Panc1 (cell line): ENCODE results near the gene RALGPS1. TPM values are rescaled to one million over a fixed set of nuclear protein-coding genes. Genes with fewer than 3 reads are reported as not detected.
"Not testable (repeated sequence)": the region's sequence is repeated elsewhere in the genome, so short reads cannot be mapped to it uniquely, and the experiment has no call there.

ENCODE experiments used
- ATAC-seq: fragments of 200-7000 bp; cut with Tn5 transposase; 2 replicates; pipeline ENCODE4 v1.9.1; 2020; ENCODE audit warnings: mild to moderate bottlenecking, moderate library complexity
- BruUV-seq: library from RNA; stranded (reverse); fragments of 400-500 nt; replicated peaks from 2 replicates; lab custom pipeline; 2021; lab: Mats Ljungman, UMichigan
- CTCF ChIA-PET: fragments of 300-600 bp; sonication (Branson Sonifier 250); formaldehyde crosslinking; loops from one replicate; lab custom pipeline; 2022; ENCODE audit warnings: antibody characterized with exemption; lab: Charles Lee
- POLR2A ChIA-PET: fragments of 300-600 bp; sonication (Branson Sonifier 250); formaldehyde crosslinking; loops from one replicate; lab custom pipeline; 2022; ENCODE audit warnings: antibody characterized with exemption; lab: Charles Lee
- DNase-seq: peaks from one replicate; pipeline ENCODE4 v3.0.0-alpha.2; 2010; ENCODE audit warnings: low read depth, low spot score
- H3K27ac ChIP-seq: 2 replicates; pipeline ENCODE4 v1.5.1; 2011; ENCODE audit warnings: mild to moderate bottlenecking, low read length, inconsistent platforms
- H3K27me3 ChIP-seq: fragments of 200-500 bp; sonication (Bioruptor generic); 2 replicates; pipeline ENCODE4 v1.6.0; 2014; ENCODE audit warnings: low read length, inconsistent platforms; ENCODE audit not compliant: control insufficient read depth, insufficient read depth
- H3K36me3 ChIP-seq: fragments of 200-500 bp; sonication (Bioruptor generic); 2 replicates; pipeline ENCODE4 v1.5.1; 2014; ENCODE audit warnings: inconsistent platforms, mild to moderate bottlenecking, low read length, moderate library complexity; ENCODE audit not compliant: control insufficient read depth, insufficient read depth
- H3K4me1 ChIP-seq: 2 replicates; pipeline ENCODE4 v1.5.1; 2011; ENCODE audit warnings: inconsistent platforms, mild to moderate bottlenecking, low read length, moderate library complexity; ENCODE audit not compliant: control insufficient read depth, insufficient read depth
- H3K4me3 ChIP-seq, 2 experiments: 2 replicates each; pipeline ENCODE4 v1.5.1; 2011 to 2012; ENCODE audit warnings: low read depth in 2 of 2, low read length in 2 of 2, mild to moderate bottlenecking in 2 of 2, inconsistent platforms in 1 of 2, moderate library complexity in 1 of 2
- H3K9me3 ChIP-seq: fragments of 200-500 bp; sonication (Bioruptor generic); 2 replicates; pipeline ENCODE4 v1.5.1; 2014; ENCODE audit warnings: low read depth, mild to moderate bottlenecking, inconsistent platforms, low read length, moderate library complexity; ENCODE audit not compliant: control insufficient read depth, insufficient read depth
- POLR2AphosphoS5 ChIP-seq: IDR thresholded peaks from 2 replicates; pipeline ENCODE4 v1.6.1; 2012; ENCODE audit warnings: mild to moderate bottlenecking, low read depth, low read length, moderate library complexity
- SIN3A ChIP-seq: IDR thresholded peaks from 2 replicates; pipeline ENCODE4 v1.6.1; 2012; ENCODE audit warnings: low read depth, mild to moderate bottlenecking, low read length, moderate library complexity, borderline replicate concordance; ENCODE audit not compliant: insufficient read depth
- TCF7L2 ChIP-seq: IDR thresholded peaks from 2 replicates; pipeline ENCODE4 v1.6.1; 2011; ENCODE audit warnings: mild to moderate bottlenecking, low read depth, low read length, inconsistent platforms
- in situ Hi-C: cut with HindIII; loops from 2 replicates; pipeline ENCODE4 v1.10.0; 2016; ENCODE audit warnings: low sequenced_read_pairs, low pct_unique_long_range_greater_than_20kb
- intact Hi-C: fragments of 100-400 bp; cut with micrococcal nuclease; formaldehyde crosslinking; loops from one replicate; pipeline ENCODE4 v1.10.0; 2022; ENCODE audit not compliant: unreplicated experiment
- total RNA-seq: library from RNA; stranded (reverse); gene quantifications from one replicate; pipeline ENCODE4 v1.2.1, GENCODE V29; 2021; ENCODE audit not compliant: unreplicated experiment
- TF ChIP-seq, protein P1 (sequence below), 2 experiments: IDR thresholded peaks; 2 replicates each; pipeline ENCODE4 v1.6.1; 2011 to 2012; ENCODE audit warnings: low read depth in 2 of 2, control low read depth in 1 of 2, low read length in 1 of 2, mild to moderate bottlenecking in 1 of 2, moderate library complexity in 1 of 2; ENCODE audit not compliant: insufficient read depth in 1 of 2
- TF ChIP-seq, protein P2 (sequence below): fragments of 450-650 bp; IDR thresholded peaks from 2 replicates; pipeline ENCODE4 v1.5.1; 2017; ENCODE audit warnings: mild to moderate bottlenecking

RALGPS1 gene
- total RNA-seq, 1 experiment from 2014 or later, result 7.2 TPM

DNA sequence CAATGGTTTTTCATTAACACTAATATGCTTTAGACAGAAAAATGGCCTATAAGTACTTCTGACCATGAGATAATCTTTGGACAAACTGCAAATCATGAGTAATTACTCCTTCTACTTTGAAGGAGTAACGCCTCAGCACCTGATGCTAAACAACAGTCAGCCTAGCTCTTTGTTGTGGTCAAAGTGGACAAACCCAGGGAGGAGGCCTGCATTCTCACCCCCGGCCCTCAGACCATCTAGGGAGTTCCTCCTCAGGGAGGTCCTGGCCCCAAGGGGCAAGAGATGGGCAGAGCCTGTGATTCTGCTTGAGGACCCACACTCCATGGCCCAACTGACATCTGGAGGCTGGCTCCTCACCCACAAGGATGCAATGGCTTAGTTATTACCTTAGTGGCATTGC is 256.1 kb downstream of the RALGPS1 start:
- CTCF ChIA-PET, result no interaction called here
- TF ChIP-seq POLR2AphosphoS5 (no peak), TCF7L2 (no peak), SIN3A (no peak)
- TF ChIP-seq, protein P1, sequence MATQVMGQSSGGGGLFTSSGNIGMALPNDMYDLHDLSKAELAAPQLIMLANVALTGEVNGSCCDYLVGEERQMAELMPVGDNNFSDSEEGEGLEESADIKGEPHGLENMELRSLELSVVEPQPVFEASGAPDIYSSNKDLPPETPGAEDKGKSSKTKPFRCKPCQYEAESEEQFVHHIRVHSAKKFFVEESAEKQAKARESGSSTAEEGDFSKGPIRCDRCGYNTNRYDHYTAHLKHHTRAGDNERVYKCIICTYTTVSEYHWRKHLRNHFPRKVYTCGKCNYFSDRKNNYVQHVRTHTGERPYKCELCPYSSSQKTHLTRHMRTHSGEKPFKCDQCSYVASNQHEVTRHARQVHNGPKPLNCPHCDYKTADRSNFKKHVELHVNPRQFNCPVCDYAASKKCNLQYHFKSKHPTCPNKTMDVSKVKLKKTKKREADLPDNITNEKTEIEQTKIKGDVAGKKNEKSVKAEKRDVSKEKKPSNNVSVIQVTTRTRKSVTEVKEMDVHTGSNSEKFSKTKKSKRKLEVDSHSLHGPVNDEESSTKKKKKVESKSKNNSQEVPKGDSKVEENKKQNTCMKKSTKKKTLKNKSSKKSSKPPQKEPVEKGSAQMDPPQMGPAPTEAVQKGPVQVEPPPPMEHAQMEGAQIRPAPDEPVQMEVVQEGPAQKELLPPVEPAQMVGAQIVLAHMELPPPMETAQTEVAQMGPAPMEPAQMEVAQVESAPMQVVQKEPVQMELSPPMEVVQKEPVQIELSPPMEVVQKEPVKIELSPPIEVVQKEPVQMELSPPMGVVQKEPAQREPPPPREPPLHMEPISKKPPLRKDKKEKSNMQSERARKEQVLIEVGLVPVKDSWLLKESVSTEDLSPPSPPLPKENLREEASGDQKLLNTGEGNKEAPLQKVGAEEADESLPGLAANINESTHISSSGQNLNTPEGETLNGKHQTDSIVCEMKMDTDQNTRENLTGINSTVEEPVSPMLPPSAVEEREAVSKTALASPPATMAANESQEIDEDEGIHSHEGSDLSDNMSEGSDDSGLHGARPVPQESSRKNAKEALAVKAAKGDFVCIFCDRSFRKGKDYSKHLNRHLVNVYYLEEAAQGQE (IDR thresholded peaks at IDR 0.05; ENCODE audit: insufficient read depth in 1 of 2, low read depth in 2 of 2, low read length in 1 of 2), result no peak
- TF ChIP-seq, protein P2, sequence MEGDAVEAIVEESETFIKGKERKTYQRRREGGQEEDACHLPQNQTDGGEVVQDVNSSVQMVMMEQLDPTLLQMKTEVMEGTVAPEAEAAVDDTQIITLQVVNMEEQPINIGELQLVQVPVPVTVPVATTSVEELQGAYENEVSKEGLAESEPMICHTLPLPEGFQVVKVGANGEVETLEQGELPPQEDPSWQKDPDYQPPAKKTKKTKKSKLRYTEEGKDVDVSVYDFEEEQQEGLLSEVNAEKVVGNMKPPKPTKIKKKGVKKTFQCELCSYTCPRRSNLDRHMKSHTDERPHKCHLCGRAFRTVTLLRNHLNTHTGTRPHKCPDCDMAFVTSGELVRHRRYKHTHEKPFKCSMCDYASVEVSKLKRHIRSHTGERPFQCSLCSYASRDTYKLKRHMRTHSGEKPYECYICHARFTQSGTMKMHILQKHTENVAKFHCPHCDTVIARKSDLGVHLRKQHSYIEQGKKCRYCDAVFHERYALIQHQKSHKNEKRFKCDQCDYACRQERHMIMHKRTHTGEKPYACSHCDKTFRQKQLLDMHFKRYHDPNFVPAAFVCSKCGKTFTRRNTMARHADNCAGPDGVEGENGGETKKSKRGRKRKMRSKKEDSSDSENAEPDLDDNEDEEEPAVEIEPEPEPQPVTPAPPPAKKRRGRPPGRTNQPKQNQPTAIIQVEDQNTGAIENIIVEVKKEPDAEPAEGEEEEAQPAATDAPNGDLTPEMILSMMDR, result no peak
- in situ Hi-C loops, result no loop called here

DNA sequence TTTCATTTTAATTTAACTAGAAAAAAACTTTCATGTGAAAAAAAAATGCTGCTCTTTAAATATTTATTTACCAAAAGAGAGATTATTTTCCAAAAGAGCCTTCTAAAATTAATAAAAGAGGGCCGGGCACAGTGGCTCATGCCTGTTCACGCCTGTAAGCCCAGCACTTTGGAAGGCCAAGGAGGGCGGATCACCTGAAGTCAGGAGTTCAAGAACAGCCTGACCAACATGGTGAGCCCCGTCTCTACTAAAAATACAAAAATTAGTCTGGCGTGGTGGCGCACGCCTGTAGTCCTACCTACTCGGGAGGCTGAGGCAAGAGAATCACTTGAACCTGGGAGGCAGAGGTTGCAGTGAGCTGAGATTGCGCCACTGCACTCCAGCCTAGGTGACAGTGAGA is 256.8 kb downstream of the RALGPS1 start:
- H3K9me3 ChIP-seq, POLR2A ChIA-PET, H3K27ac ChIP-seq, ATAC-seq, H3K27me3 ChIP-seq, BruUV-seq, H3K36me3 ChIP-seq, in situ Hi-C loops, H3K4me1 ChIP-seq, H3K4me3 ChIP-seq, CTCF ChIA-PET, DNase-seq, intact Hi-C loops: not testable (repeated sequence)

More for the DNA sequence above, 256.1 kb downstream of the RALGPS1 start:
- Histone ChIP-seq H3K4me1 (no peaks in the 10 kb centered on the region), H3K9me3 (no peaks in the 10 kb centered on the region), H3K27me3 (no peaks in the 10 kb centered on the region), H3K4me3 (no peak overlapping the region), H3K27ac (no peak overlapping the region), H3K36me3 (no peaks in the 10 kb centered on the region)
- POLR2A ChIA-PET, result no interaction called here
- DNase-seq, result no peak
- intact Hi-C loops, result no loop called here
- BruUV-seq, result no TSS peak
- no peak for ATAC-seq

DNA sequence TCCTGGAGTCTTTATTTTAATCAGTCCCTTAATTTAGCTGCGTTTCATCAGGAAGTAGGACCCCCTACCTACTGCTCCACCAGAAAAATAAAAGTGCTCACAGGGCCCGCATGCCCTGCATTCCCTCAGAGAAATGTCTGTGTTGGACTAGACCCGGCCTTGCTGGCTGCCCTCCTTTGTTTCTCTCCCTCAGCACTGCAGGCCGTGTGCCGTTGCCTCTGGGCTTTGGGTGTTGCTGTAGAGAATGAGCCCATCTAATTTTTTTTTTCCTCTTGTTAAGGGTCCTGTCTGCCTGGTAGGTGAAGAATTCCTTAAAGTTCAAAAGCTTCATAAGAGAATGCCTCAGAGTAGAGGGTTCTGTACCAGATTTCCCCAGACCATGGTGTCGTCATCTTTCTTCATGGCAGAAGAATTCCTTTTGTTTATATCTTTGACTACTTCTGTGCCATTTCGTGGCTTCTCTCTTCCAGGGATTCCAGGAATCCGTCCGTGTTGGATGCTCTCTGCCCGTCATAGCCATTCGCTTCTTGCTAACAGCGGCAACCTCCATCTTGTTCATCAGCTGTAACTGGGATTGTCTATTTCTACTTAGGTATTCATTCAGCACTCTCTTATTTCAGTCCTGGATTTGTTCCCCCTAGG is 257.6 kb downstream of the RALGPS1 start:
- intact Hi-C loops (no loop called here), in situ Hi-C loops (no loop called here)
- no peaks in the 10 kb centered on the region for H3K9me3 ChIP-seq
- ATAC-seq (no peak), DNase-seq (no peak)
- POLR2A ChIA-PET, result no interaction called here
- no peaks in the 10 kb centered on the region for H3K27me3 ChIP-seq
- no TSS peak for BruUV-seq
- no peaks in the 10 kb centered on the region for H3K4me1 ChIP-seq
- no peak for TF ChIP-seq TCF7L2
- TF ChIP-seq, protein P1 (IDR thresholded peaks at IDR 0.05; ENCODE audit: insufficient read depth in 1 of 2, low read depth in 2 of 2, low read length in 1 of 2), result no peak
- TF ChIP-seq POLR2AphosphoS5, result no peak
- no peak for TF ChIP-seq SIN3A
- TF ChIP-seq, protein P2, result no peak
- no peaks in the 10 kb centered on the region for H3K36me3 ChIP-seq
- H3K27ac ChIP-seq, result no peak overlapping the region
- CTCF ChIA-PET, result no interaction called here
- no peak overlapping the region for H3K4me3 ChIP-seq
